H1 (cell line): ENCODE results near the gene SURF1. TPM values are rescaled to one million over a fixed set of nuclear protein-coding genes. Genes with fewer than 3 reads are reported as not detected.

Experiments used
- CTCF ChIA-PET: fragments of 300-600 bp; sonication (Branson Sonifier 250); formaldehyde crosslinking; loops from one replicate; lab custom pipeline; 2021; ENCODE audit not compliant: partially characterized antibody; lab: Charles Lee
- POLR2A ChIA-PET: fragments of 300-600 bp; sonication (Branson Sonifier 250); formaldehyde crosslinking; loops from one replicate; lab custom pipeline; 2021; ENCODE audit warnings: inconsistent platforms; ENCODE audit not compliant: partially characterized antibody; lab: Charles Lee
- DNase-seq, 2 experiments: peaks; one replicate each; pipeline versions ENCODE4 v3.0.0 to v3.0.0-alpha.2; 2010 to 2022; ENCODE audit warnings: low spot score in 2 of 2, low read depth in 1 of 2, mixed read lengths in 1 of 2
- FAIRE-seq: peaks from 2 replicates; lab custom pipeline; 2011; peaks lifted over from hg19 to GRCh38; lab: Jason Lieb, UNC
- H2AFZ ChIP-seq: 2 replicates; pipeline ENCODE4 v1.8.1; 2012; ENCODE audit warnings: low read length, inconsistent platforms
- H2AK5ac ChIP-seq: 2 replicates; pipeline ENCODE4 v1.6.1; 2013; ENCODE audit warnings: low read depth, low read length
- H2BK120ac ChIP-seq: replicated peaks from 2 replicates; pipeline ENCODE3; 2013; ENCODE audit warnings: low read depth, low read length, inconsistent platforms
- H2BK12ac ChIP-seq: 2 replicates; pipeline ENCODE4 v1.6.1; 2013; ENCODE audit warnings: low read depth, low read length
- H2BK15ac ChIP-seq: 2 replicates; pipeline ENCODE4 v1.6.1; 2013; ENCODE audit warnings: low read length
- H2BK20ac ChIP-seq: 2 replicates; pipeline ENCODE4 v1.6.1; 2013; ENCODE audit warnings: low read length
- H2BK5ac ChIP-seq: 2 replicates; pipeline ENCODE4 v1.6.1; 2013; ENCODE audit warnings: low read depth, low read length
- H3K14ac ChIP-seq: 2 replicates; pipeline ENCODE4 v1.6.1; 2013; ENCODE audit warnings: inconsistent platforms; ENCODE audit not compliant: insufficient read length
- H3K18ac ChIP-seq: 2 replicates; pipeline ENCODE4 v1.6.1; 2013; ENCODE audit warnings: low read length; ENCODE audit errors: extremely low read depth
- H3K23ac ChIP-seq: 2 replicates; pipeline ENCODE4 v1.6.1; 2013; ENCODE audit warnings: inconsistent platforms; ENCODE audit not compliant: insufficient read length
- H3K23me2 ChIP-seq: 2 replicates; pipeline ENCODE4 v1.6.1; 2013; ENCODE audit warnings: low read depth, low read length
- H3K27ac ChIP-seq: 2 replicates; pipeline ENCODE4 v1.6.1; 2011; ENCODE audit warnings: low read depth, low read length, inconsistent platforms
- H3K27me3 ChIP-seq, 4 experiments: replicated peaks in 1 of 4; 1 replicate in 1 of 4; 2 replicates in 3 of 4; pipeline versions ENCODE4 v1.6.1 to v1.8.1; 2011 to 2013; ENCODE audit warnings: low read length in 3 of 4, mild to moderate bottlenecking in 3 of 4, inconsistent platforms in 2 of 4, mixed read lengths in 2 of 4, moderate library complexity in 1 of 4; ENCODE audit not compliant: control insufficient read depth in 3 of 4, insufficient read depth in 3 of 4; ENCODE audit errors: extremely low read depth in 1 of 4
- H3K36me3 ChIP-seq, 4 experiments: 2 replicates each; pipeline versions ENCODE4 v1.6.1 to v1.8.1; 2011 to 2013; ENCODE audit warnings: mild to moderate bottlenecking in 4 of 4, low read length in 3 of 4, moderate library complexity in 2 of 4, control low read depth in 1 of 4, inconsistent platforms in 1 of 4; ENCODE audit not compliant: insufficient read depth in 4 of 4, control insufficient read depth in 2 of 4
- H3K4ac ChIP-seq: replicated peaks from 2 replicates; pipeline ENCODE3; 2013; ENCODE audit warnings: low read length, low read depth, mixed read lengths, inconsistent platforms; ENCODE audit not compliant: insufficient read length
- H3K4me1 ChIP-seq, 4 experiments: replicated peaks in 1 of 4; 1 replicate in 1 of 4; 2 replicates in 3 of 4; pipeline versions ENCODE4 v1.6.1 to v1.8.1; 2011 to 2013; ENCODE audit warnings: low read length in 3 of 4, inconsistent platforms in 2 of 4, mixed read lengths in 1 of 4; ENCODE audit not compliant: insufficient read depth in 4 of 4, control insufficient read depth in 3 of 4
- H3K4me2 ChIP-seq, 2 experiments: 2 replicates each; pipeline versions ENCODE4 v1.6.1 to v1.8.1; 2011 to 2013; ENCODE audit warnings: low read depth in 2 of 2, low read length in 2 of 2, control low read depth in 1 of 2, inconsistent platforms in 1 of 2, mild to moderate bottlenecking in 1 of 2; ENCODE audit not compliant: insufficient read depth in 1 of 2
- H3K4me3 ChIP-seq, 4 experiments: fragments of 200-600, 300-600 bp in 1 of 4; sonication (generic), shearing (Covaris generic), sonication (Bioruptor Twin) in 1 of 4; 2 replicates each; pipeline versions ENCODE4 v1.5.1 to v1.8.1; 2011 to 2016; ENCODE audit warnings: low read length in 4 of 4, low read depth in 3 of 4, control low read depth in 2 of 4, inconsistent platforms in 2 of 4, mild to moderate bottlenecking in 2 of 4, mixed read lengths in 1 of 4, moderate library complexity in 1 of 4; ENCODE audit not compliant: insufficient read depth in 2 of 4; ENCODE audit errors: extremely low read depth in 1 of 4
- H3K56ac ChIP-seq: replicated peaks from 2 replicates; pipeline ENCODE3; 2013; ENCODE audit warnings: low read depth, mild to moderate bottlenecking, mixed read lengths, low read length, inconsistent platforms; ENCODE audit not compliant: insufficient read length
- H3K79me1 ChIP-seq: 2 replicates; pipeline ENCODE4 v1.6.1; 2013; ENCODE audit warnings: low read depth, low read length, control low read depth
- H3K79me2 ChIP-seq, 2 experiments: 2 replicates each; pipeline versions ENCODE4 v1.6.1 to v1.8.1; 2012 to 2013; ENCODE audit warnings: low read length in 2 of 2, mild to moderate bottlenecking in 2 of 2, inconsistent platforms in 1 of 2; ENCODE audit not compliant: insufficient read depth in 2 of 2, control insufficient read depth in 1 of 2
- H3K9ac ChIP-seq, 4 experiments: replicated peaks in 1 of 4; 1 replicate in 1 of 4; 2 replicates in 3 of 4; pipeline versions ENCODE4 v1.6.1 to v1.8.1; 2011 to 2013; ENCODE audit warnings: low read depth in 3 of 4, low read length in 3 of 4, control low read depth in 2 of 4, mild to moderate bottlenecking in 2 of 4, moderate library complexity in 2 of 4, inconsistent platforms in 1 of 4; ENCODE audit errors: extremely low read depth in 1 of 4
- H3K9me3 ChIP-seq, 2 experiments: 2 replicates each; pipeline versions ENCODE4 v1.6.1 to v1.8.1; 2012 to 2013; ENCODE audit warnings: mild to moderate bottlenecking in 2 of 2, moderate library complexity in 2 of 2, control low read depth in 1 of 2, inconsistent platforms in 1 of 2, low read depth in 1 of 2, low read length in 1 of 2, mixed read lengths in 1 of 2; ENCODE audit not compliant: insufficient read depth in 2 of 2
- H4K20me1 ChIP-seq, 2 experiments: replicated peaks in 1 of 2; 2 replicates each; pipeline versions ENCODE3 to v1.8.1; 2011 to 2013; ENCODE audit warnings: inconsistent platforms in 2 of 2, low read length in 2 of 2, mild to moderate bottlenecking in 1 of 2; ENCODE audit not compliant: insufficient read depth in 2 of 2, control insufficient read depth in 1 of 2
- H4K5ac ChIP-seq: 2 replicates; pipeline ENCODE4 v1.6.1; 2013; ENCODE audit warnings: low read length, low read depth, mixed read lengths, inconsistent platforms; ENCODE audit not compliant: insufficient read length
- H4K8ac ChIP-seq: 2 replicates; pipeline ENCODE4 v1.8.0; 2013; ENCODE audit warnings: mild to moderate bottlenecking, moderate library complexity, low read length, inconsistent platforms; ENCODE audit not compliant: insufficient read depth; ENCODE audit errors: extremely low read depth
- H4K91ac ChIP-seq: replicated peaks from 2 replicates; pipeline ENCODE3; 2013; ENCODE audit warnings: low read length, mixed read lengths, inconsistent platforms; ENCODE audit not compliant: insufficient read length
- ASH2L ChIP-seq: fragments of 200-600, 300-600 bp; sonication (generic); IDR thresholded peaks from one replicate; pipeline ENCODE4 v1.7.1; 2017; ENCODE audit warnings: low read length
- BCL11A ChIP-seq, 2 experiments: IDR thresholded peaks; one replicate each; pipeline ENCODE4 v1.6.1; 2011; ENCODE audit warnings: low read depth in 2 of 2, low read length in 2 of 2, mild to moderate bottlenecking in 2 of 2
- CBX8 ChIP-seq: fragments of 300-800, 300-1000 bp; sonication (generic); IDR thresholded peaks from 2 replicates; pipeline ENCODE4 v1.7.1; 2016; ENCODE audit warnings: low read depth, low read length, borderline replicate concordance
- CEBPB ChIP-seq: IDR thresholded peaks from 2 replicates; pipeline ENCODE4 v1.6.1; 2012; ENCODE audit warnings: low read depth, low read length
- HDAC2 ChIP-seq, 2 experiments: fragments of 300-600 bp in 1 of 2; sonication (generic) in 1 of 2; IDR thresholded peaks; 2 replicates each; pipeline ENCODE4 v1.6.1; 2011 to 2012; ENCODE audit warnings: low read depth in 2 of 2, low read length in 2 of 2, mild to moderate bottlenecking in 2 of 2, moderate library complexity in 2 of 2, borderline replicate concordance in 1 of 2, inconsistent platforms in 1 of 2
- KDM1A ChIP-seq: fragments of 200-600, 300-600 bp; sonication (generic); IDR thresholded peaks from 2 replicates; pipeline ENCODE4 v1.7.1; 2016; ENCODE audit warnings: mild to moderate bottlenecking, low read length, borderline replicate concordance
- RFX5 ChIP-seq: IDR thresholded peaks from 2 replicates; pipeline ENCODE4 v1.6.1; 2011; ENCODE audit warnings: low read depth, low read length, improper control_type of control experiment, borderline replicate concordance
- RXRA ChIP-seq: IDR thresholded peaks from 2 replicates; pipeline ENCODE4 v1.6.1; 2011; ENCODE audit warnings: low read depth, mild to moderate bottlenecking, low read length, moderate library complexity; ENCODE audit not compliant: insufficient read depth
- WGBS, 2 experiments: shearing (Covaris generic) in 1 of 2; methylation state at CpG; one replicate each; pipeline versions ENCODE4 v1.1.6 to v1.1.7; 2013 to 2015; ENCODE audit warnings: low lambda C conversion rate in 2 of 2, mixed read lengths in 2 of 2, inconsistent platforms in 1 of 2, low coverage in 1 of 2, missing lambda C conversion rate in 1 of 2; ENCODE audit not compliant: insufficient replicate concordance in 2 of 2, insufficient coverage in 1 of 2, insufficient read length in 1 of 2; ENCODE audit errors: extremely low coverage in 1 of 2, missing lambda C conversion rate in 1 of 2; 5-methylcytosine and 5-hydroxymethylcytosine counted together
- polyA plus RNA-seq, 7 experiments: library from polyadenylated mRNA; depleted of rRNA in 3 of 7; stranded (reverse) in 5 of 7; unstranded in 2 of 7; fragments of >200 nt in 5 of 7; fragments of 200-250 nt in 2 of 7; gene quantifications; 1 replicate in 5 of 7; 2 replicates in 1 of 7; 4 replicates in 1 of 7; pipeline versions ENCODE4 v1.2.1 to v1.2.3, GENCODE V29; 2011 to 2013; ENCODE audit warnings: missing spikeins in 2 of 7, mixed read lengths in 2 of 7
- total RNA-seq: library from RNA; stranded (reverse); fragmentation: NEBNext Ultra II Directional; extraction: Animal tissue kit (Norgen Biotek cat#: 25700); gene quantifications from 2 replicates; pipeline ENCODE4 v1.2.1, GENCODE V29; 2021

Gene SURF1
- total and polyA plus RNA-seq, 2 of the 8 experiments (the other 6 are each of a cell fraction or from before 2014, with no cell fraction given): 43.1 to 44.7 TPM

GRCh38 chr9:133380734-133381133 is 24.4 kb upstream of the SURF1 start:
- H2BK120ac ChIP-seq: no peak overlapping the region
- H3K79me2 ChIP-seq: no peaks in the 10 kb centered on the region
- CTCF ChIA-PET: interaction anchor here (1.0 to 5.4 kb wide), 4 partner anchors 15 to 106 kb away, joined by 3 to 33 read pairs (median 10); no protein-coding TSS in a partner anchor
- no peak overlapping the region for H3K56ac ChIP-seq
- H4K91ac ChIP-seq: no peak overlapping the region
- POLR2A ChIA-PET: interaction anchor here (0.6 to 19.9 kb wide), 4 partner anchors 14 to 44 kb away, joined by 3 to 461 read pairs (median 4); partner anchors contain the start of genes MED22, RPL7A, SURF1 and SURF2
- H2BK5ac ChIP-seq: no peak overlapping the region
- H3K4me2 ChIP-seq: no peak overlapping the region
- no peak for DNase-seq
- no peak overlapping the region for H2BK12ac ChIP-seq
- WGBS, 2 experiments: 89% methylated on average over 4 of the region's 4 CpGs; no CpG with 5 or more reads in 1 of the 2 experiments
- no peak overlapping the region for H3K27ac ChIP-seq
- peaks cover 19% of the 10 kb centered on the region; the same call in 1 of the 2 replicates for H3K23me2 ChIP-seq
- H3K4ac ChIP-seq: no peak overlapping the region
- no peaks in the 10 kb centered on the region for H3K79me1 ChIP-seq
- no peak overlapping the region for H3K18ac ChIP-seq
- peaks cover 0 to 15% of the 10 kb centered on the region in 2 experiments for H4K20me1 ChIP-seq
- no peak overlapping the region for H2AK5ac ChIP-seq
- no peak overlapping the region for H4K8ac ChIP-seq
- H3K23ac ChIP-seq: no peak overlapping the region
- H3K4me3 ChIP-seq: no peak overlapping the region
- H3K27me3 ChIP-seq: peaks cover 0 to 11% (median 7%) of the 10 kb centered on the region in 4 experiments; a peak in 5 of 7 replicates
- no peak overlapping the region for H3K14ac ChIP-seq
- no peak overlapping the region for H2AFZ ChIP-seq
- no peak overlapping the region for H2BK15ac ChIP-seq
- no peak overlapping the region for H3K9ac ChIP-seq
- H3K4me1 ChIP-seq: peaks cover 0 to 5% (median 0%) of the 10 kb centered on the region in 4 experiments; a peak in 1 of 7 replicates
- TF ChIP-seq BCL11A (IDR thresholded peaks at IDR 0.05; ENCODE audit: low read depth in 2 of 2, low read length in 2 of 2): no peak
- no peak for TF ChIP-seq KDM1A
- TF ChIP-seq RFX5: no peak
- no peak for TF ChIP-seq ASH2L
- no peak for TF ChIP-seq CBX8
- TF ChIP-seq CEBPB: no peak
- no peak for TF ChIP-seq HDAC2 (IDR thresholded peaks at IDR 0.05; ENCODE audit: borderline replicate concordance in 1 of 2, low read depth in 2 of 2, low read length in 2 of 2)
- TF ChIP-seq RXRA: no peak
- no peak for FAIRE-seq
- no peak overlapping the region for H4K5ac ChIP-seq
- H2BK20ac ChIP-seq: no peak overlapping the region
- peaks cover 0 to 15% of the 10 kb centered on the region in 2 experiments; a peak in 3 of 4 replicates for H3K9me3 ChIP-seq
- no peaks in the 10 kb centered on the region; a peak in 1 of 8 replicates for H3K36me3 ChIP-seq
